IMR-90 (cell line): Measurements from ENCODE around the gene PIEZO2. TPM values are rescaled to one million over a fixed set of nuclear protein-coding genes. Genes with fewer than 3 reads are reported as not detected.

ENCODE experiments used
- ATAC-seq: fragments of 200-7000 bp; cut with Tn5 transposase; 2 replicates; pipeline ENCODE4 v1.9.1; 2020; ENCODE audit warnings: low read depth, mild to moderate bottlenecking, moderate library complexity
- BruUV-seq: library from RNA; stranded (reverse); fragments of 400-500 nt; replicated peaks from 2 replicates; lab custom pipeline; 2021; lab: Mats Ljungman, UMichigan
- CTCF ChIA-PET: fragments of 300-600 bp; formaldehyde crosslinking; extraction: SDS; loops from one replicate; lab custom pipeline; 2021; ENCODE audit warnings: antibody characterized with exemption; lab: Yijun Ruan, JAX
- POLR2A ChIA-PET: fragments of 300-600 bp; sonication (Branson Sonifier 250); formaldehyde crosslinking; loops from one replicate; lab custom pipeline; 2022; ENCODE audit warnings: antibody characterized with exemption; ENCODE audit not compliant: unreplicated experiment; lab: Charles Lee
- DNase-seq: peaks from one replicate; pipeline ENCODE4 v3.0.0; 2013
- H2AFZ ChIP-seq: replicated peaks from 2 replicates; pipeline ENCODE3; 2013; ENCODE audit warnings: low read length, mild to moderate bottlenecking; ENCODE audit not compliant: poor library complexity
- H2AK5ac ChIP-seq: 2 replicates; pipeline ENCODE4 v1.6.1; 2013; ENCODE audit warnings: low read depth, low read length, inconsistent platforms
- H2AK9ac ChIP-seq: replicated peaks from 2 replicates; pipeline ENCODE3; 2013; ENCODE audit warnings: mild to moderate bottlenecking, low read depth, low read length, moderate library complexity; ENCODE audit not compliant: poor library complexity
- H2BK120ac ChIP-seq: 2 replicates; pipeline ENCODE4 v1.6.1; 2013; ENCODE audit warnings: low read depth, low read length, inconsistent platforms
- H2BK15ac ChIP-seq: 3 replicates; pipeline ENCODE4 v1.6.1; 2013; ENCODE audit warnings: low read depth, low read length, inconsistent platforms
- H2BK20ac ChIP-seq: 2 replicates; pipeline ENCODE4 v1.6.1; 2013; ENCODE audit warnings: low read depth, mild to moderate bottlenecking, inconsistent platforms, low read length, moderate library complexity
- H2BK5ac ChIP-seq: 2 replicates; pipeline ENCODE4 v1.6.1; 2013; ENCODE audit warnings: mild to moderate bottlenecking, low read depth, low read length, inconsistent platforms; ENCODE audit not compliant: poor library complexity, severe bottlenecking
- H3K14ac ChIP-seq: replicated peaks from 2 replicates; pipeline ENCODE4 v1.6.1; 2013; ENCODE audit warnings: low read depth, low read length, inconsistent platforms
- H3K18ac ChIP-seq: 2 replicates; pipeline ENCODE4 v1.6.1; 2013; ENCODE audit warnings: low read depth, low read length, control low read depth
- H3K23ac ChIP-seq: 2 replicates; pipeline ENCODE4 v1.6.1; 2013; ENCODE audit warnings: low read depth, low read length, inconsistent platforms
- H3K27ac ChIP-seq: 2 replicates; pipeline ENCODE4 v1.5.1; 2013; ENCODE audit warnings: mild to moderate bottlenecking, control low read depth, low read length; ENCODE audit not compliant: insufficient read depth
- H3K27me3 ChIP-seq: 2 replicates; pipeline ENCODE4 v1.6.1; 2013; ENCODE audit warnings: low read length; ENCODE audit not compliant: control insufficient read depth, insufficient read depth
- H3K36me3 ChIP-seq: 2 replicates; pipeline ENCODE4 v1.6.1; 2013; ENCODE audit warnings: low read length, mixed read lengths; ENCODE audit not compliant: control insufficient read depth, insufficient read depth
- H3K4ac ChIP-seq: 2 replicates; pipeline ENCODE4 v1.6.1; 2013; ENCODE audit warnings: low read depth, low read length, inconsistent platforms
- H3K4me1 ChIP-seq: 2 replicates; pipeline ENCODE4 v1.6.1; 2013; ENCODE audit warnings: low read length, mixed read lengths; ENCODE audit not compliant: control insufficient read depth, insufficient read depth
- H3K4me2 ChIP-seq: 2 replicates; pipeline ENCODE4 v1.6.1; 2013; ENCODE audit warnings: low read depth, mild to moderate bottlenecking, control low read depth, low read length, moderate library complexity
- H3K4me3 ChIP-seq: 2 replicates; pipeline ENCODE4 v1.5.1; 2013; ENCODE audit warnings: low read depth, mild to moderate bottlenecking, control low read depth, low read length, moderate library complexity; ENCODE audit not compliant: insufficient read depth
- H3K56ac ChIP-seq: 2 replicates; pipeline ENCODE4 v1.6.1; 2013; ENCODE audit warnings: low read length, inconsistent platforms; ENCODE audit not compliant: insufficient read depth; ENCODE audit errors: extremely low read depth
- H3K79me1 ChIP-seq, 2 experiments: 2 replicates each; pipeline ENCODE4 v1.6.1; 2013; ENCODE audit warnings: low read length in 2 of 2, inconsistent platforms in 1 of 2, low read depth in 1 of 2
- H3K9ac ChIP-seq: 2 replicates; pipeline ENCODE4 v1.6.1; 2013; ENCODE audit warnings: low read depth, low read length, control low read depth
- H3K9me1 ChIP-seq: 2 replicates; pipeline ENCODE4 v1.6.1; 2013; ENCODE audit warnings: low read length, inconsistent platforms; ENCODE audit not compliant: insufficient read depth
- H3K9me3 ChIP-seq: 2 replicates; pipeline ENCODE4 v1.6.1; 2013; ENCODE audit warnings: low read length; ENCODE audit not compliant: control insufficient read depth, insufficient read depth
- H4K20me1 ChIP-seq: 2 replicates; pipeline ENCODE4 v1.6.1; 2013; ENCODE audit warnings: low read length, inconsistent platforms; ENCODE audit not compliant: insufficient read depth
- H4K5ac ChIP-seq: 2 replicates; pipeline ENCODE4 v1.6.1; 2013; ENCODE audit warnings: mild to moderate bottlenecking, low read depth, low read length, control low read depth
- H4K8ac ChIP-seq, 2 experiments: 2 replicates each; pipeline ENCODE4 v1.6.1; 2013; ENCODE audit warnings: low read depth in 2 of 2, low read length in 2 of 2, control low read depth in 1 of 2, inconsistent platforms in 1 of 2
- H4K91ac ChIP-seq: 2 replicates; pipeline ENCODE4 v1.6.1; 2013; ENCODE audit warnings: low read depth, low read length, inconsistent platforms; ENCODE audit not compliant: insufficient read depth
- CHD1 ChIP-seq: IDR thresholded peaks from 2 replicates; pipeline ENCODE4 v1.6.1; 2012; ENCODE audit warnings: low read depth, low read length, improper control_type of control experiment
- FOS ChIP-seq: fragments of 150-350 bp; IDR thresholded peaks from 2 replicates; pipeline ENCODE4 v1.6.1; 2016; ENCODE audit warnings: low read depth, low read length
- MAFK ChIP-seq: IDR thresholded peaks from 2 replicates; pipeline ENCODE4 v1.6.1; 2012; ENCODE audit warnings: low read depth, low read length, improper control_type of control experiment
- MAZ ChIP-seq: IDR thresholded peaks from 2 replicates; pipeline ENCODE4 v1.6.1; 2012; ENCODE audit warnings: low read depth, mild to moderate bottlenecking, low read length, improper control_type of control experiment, moderate library complexity, borderline replicate concordance
- RAD21 ChIP-seq: IDR thresholded peaks from 2 replicates; pipeline ENCODE4 v1.6.1; 2012; ENCODE audit warnings: low read length, improper control_type of control experiment
- RCOR1 ChIP-seq: IDR thresholded peaks from 2 replicates; pipeline ENCODE4 v1.6.1; 2012; ENCODE audit warnings: mild to moderate bottlenecking, low read length, improper control_type of control experiment; ENCODE audit not compliant: insufficient replicate concordance
- RFX5 ChIP-seq: IDR thresholded peaks from 2 replicates; pipeline ENCODE4 v1.8.0; 2012; ENCODE audit warnings: low read depth, mild to moderate bottlenecking, low read length, moderate library complexity
- SMC3 ChIP-seq: fragments of 150-350 bp; IDR thresholded peaks from 2 replicates; pipeline ENCODE4 v1.6.1; 2016; ENCODE audit warnings: low read depth, mild to moderate bottlenecking, antibody characterized with exemption, low read length, moderate library complexity
- WGBS, 2 experiments: methylation state at CpG; one replicate each; pipeline versions ENCODE4 v1.1.5 to v1.1.7; 2013; ENCODE audit warnings: missing lambda C conversion rate in 2 of 2; ENCODE audit not compliant: insufficient read length in 1 of 2; ENCODE audit errors: extremely low coverage in 2 of 2; 5-methylcytosine and 5-hydroxymethylcytosine counted together
- dilution Hi-C: fragments of 300-500 bp; cut with HindIII; formaldehyde crosslinking; loops from one replicate; pipeline ENCODE4 v1.14.3; 2018; ENCODE audit warnings: low sequenced_read_pairs; ENCODE audit not compliant: unreplicated experiment
- in situ Hi-C: fragments of 300-500 bp; cut with MboI; formaldehyde crosslinking; loops from 3 replicates; pipeline ENCODE4 v1.14.3; 2019; ENCODE audit warnings: low sequenced_read_pairs, inconsistent platforms, mixed read lengths
- intact Hi-C: fragments of 100-400 bp; cut with micrococcal nuclease; formaldehyde crosslinking; loops from 2 replicates; pipeline ENCODE4 v1.10.0; 2022
- polyA plus RNA-seq, 3 experiments: library from polyadenylated mRNA; depleted of rRNA; stranded (reverse); fragments of >200 nt; gene quantifications; 2 replicates each; pipeline ENCODE4 v1.2.3, GENCODE V29; 2012; ENCODE audit warnings: low replicate concordance in 1 of 3
- total RNA-seq: library from RNA; depleted of rRNA; stranded (reverse); fragments of >200 nt; gene quantifications from 2 replicates; pipeline ENCODE4 v1.2.3, GENCODE V29; 2012
- TF ChIP-seq, protein P1 (sequence below): fragments of 150-350 bp; IDR thresholded peaks from 2 replicates; pipeline ENCODE4 v1.6.1; 2016; ENCODE audit warnings: low read depth, mild to moderate bottlenecking, low read length, moderate library complexity, borderline replicate concordance

Gene PIEZO2
- total and polyA plus RNA-seq, 2 of the 4 experiments (the other 2 are of a cell fraction), result 2.4 to 4.1 TPM

GRCh38 chr18:11000071-11000470 is 149.3 kb downstream of the PIEZO2 start:
- Histone ChIP-seq H2BK20ac (no peak overlapping the region), H3K4me1 (peaks cover 7% of the 10 kb centered on the region), H3K23ac (no peak overlapping the region), H2BK120ac (no peak overlapping the region), H3K14ac (no peak overlapping the region), H3K4me3 (no peak overlapping the region), H2BK5ac (no peak overlapping the region), H3K4ac (no peak overlapping the region), H2AFZ (no peak overlapping the region), H4K5ac (no peak overlapping the region), H3K27me3 (no peaks in the 10 kb centered on the region), H3K27ac (no peak overlapping the region), H3K9ac (no peak overlapping the region), H3K56ac (no peak overlapping the region), H2BK15ac (no peak overlapping the region), H3K4me2 (no peak overlapping the region), H3K9me3 (no peaks in the 10 kb centered on the region), H4K20me1 (no peaks in the 10 kb centered on the region), H4K91ac (no peak overlapping the region), H3K36me3 (no peaks in the 10 kb centered on the region), H4K8ac (no peak overlapping the region), H2AK5ac (no peak overlapping the region), H3K18ac (no peak overlapping the region), H2AK9ac (no peak overlapping the region), H3K9me1 (peaks cover 4% of the 10 kb centered on the region), H3K79me1 (peaks cover 0 to 18% of the 10 kb centered on the region in 2 experiments; a peak in 2 of 4 replicates)
- dilution Hi-C loops (no loop called here), in situ Hi-C loops (no loop called here), intact Hi-C loops (no loop called here)
- WGBS, 2 experiments, result no CpG with 5 or more reads among the region's 3 CpGs
- ATAC-seq (no peak), DNase-seq (no peak)
- BruUV-seq, result no TSS peak
- TF ChIP-seq FOS (no peak), RCOR1 (no peak), MAZ (no peak), CHD1 (no peak), RFX5 (no peak), SMC3 (no peak), MAFK (no peak), RAD21 (no peak)
- TF ChIP-seq, protein P1, sequence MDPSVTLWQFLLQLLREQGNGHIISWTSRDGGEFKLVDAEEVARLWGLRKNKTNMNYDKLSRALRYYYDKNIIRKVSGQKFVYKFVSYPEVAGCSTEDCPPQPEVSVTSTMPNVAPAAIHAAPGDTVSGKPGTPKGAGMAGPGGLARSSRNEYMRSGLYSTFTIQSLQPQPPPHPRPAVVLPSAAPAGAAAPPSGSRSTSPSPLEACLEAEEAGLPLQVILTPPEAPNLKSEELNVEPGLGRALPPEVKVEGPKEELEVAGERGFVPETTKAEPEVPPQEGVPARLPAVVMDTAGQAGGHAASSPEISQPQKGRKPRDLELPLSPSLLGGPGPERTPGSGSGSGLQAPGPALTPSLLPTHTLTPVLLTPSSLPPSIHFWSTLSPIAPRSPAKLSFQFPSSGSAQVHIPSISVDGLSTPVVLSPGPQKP, result no peak
- CTCF ChIA-PET, result no interaction called here
- POLR2A ChIA-PET, result no interaction called here
